Stimulated activated CD8-positive, alpha-beta memory T cell treated with anti-CD3 and anti-CD28 coated beads, Interleukin-15, amount 100 ng/mL, for 48 hours (primary cell): ENCODE results near the gene NANOS3.
"Not testable (repeated sequence)": the region's sequence is repeated elsewhere in the genome, so short reads cannot be mapped to it uniquely, and the experiment has no call there.

Source experiments
- DNase-seq, 2 donors: peaks; one replicate each; pipeline ENCODE4 v3.0.0-alpha.2; 2020; ENCODE audit warnings: low read depth in 2 of 2

Gene NANOS3

DNA sequence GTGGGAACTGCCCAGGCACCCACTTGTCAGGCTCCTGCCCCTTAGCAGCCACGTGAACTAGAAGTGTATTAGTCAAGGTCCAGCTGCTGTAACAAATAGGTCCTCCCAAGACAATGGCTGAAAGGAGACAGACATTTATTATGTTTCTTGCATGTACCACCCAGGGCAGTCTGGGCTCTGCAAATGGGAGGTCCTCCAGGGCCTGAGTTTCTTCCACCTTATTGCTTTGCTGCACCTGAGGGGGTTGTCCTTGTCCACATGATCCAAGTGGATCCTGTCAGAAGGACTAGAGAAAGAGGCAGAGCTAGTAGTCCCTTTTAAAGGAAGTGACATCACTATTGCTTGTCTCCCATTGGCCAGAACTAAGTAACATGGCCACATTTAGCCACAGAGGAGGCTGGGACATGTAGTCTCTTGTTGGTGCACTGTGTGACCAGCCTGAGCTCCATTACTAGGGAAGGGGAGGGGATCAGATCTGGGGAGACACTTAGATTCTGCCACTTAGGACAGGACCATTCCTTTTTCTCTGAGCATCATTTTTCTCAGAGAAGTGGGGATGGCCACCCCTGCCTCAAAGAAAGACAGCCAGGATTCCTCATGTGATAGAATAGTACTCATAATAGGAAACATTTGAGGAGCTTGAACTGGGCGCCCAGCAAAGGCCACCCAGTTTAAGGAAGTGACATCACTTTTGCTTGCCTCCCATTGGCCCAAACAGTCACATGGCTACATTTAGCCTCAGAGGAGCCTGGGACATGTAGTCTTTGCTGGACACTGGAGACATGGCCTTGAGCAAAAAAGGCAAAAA, 44.2 kb downstream of the NANOS3 start:
- peak in 1 of 2 donors; percentile 14 for DNase-seq

DNA sequence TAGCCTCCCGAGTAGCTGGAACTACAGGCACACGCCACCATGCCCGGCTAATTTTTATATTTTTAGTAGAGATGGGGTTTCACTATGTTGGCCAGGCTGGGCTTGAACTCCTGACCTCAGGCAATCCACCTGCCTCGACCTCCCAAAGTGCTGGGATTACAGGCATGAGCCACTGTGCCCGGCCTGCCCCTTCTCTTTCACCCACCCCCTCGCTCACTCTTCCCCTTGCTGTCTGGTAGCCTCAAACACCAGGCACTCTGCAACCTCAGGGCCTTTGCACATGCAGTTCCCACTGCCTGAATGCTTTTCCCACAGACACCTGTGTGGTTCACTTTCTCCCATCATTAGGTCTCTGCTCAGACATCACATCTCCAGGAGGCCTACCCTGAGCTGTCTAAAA, 45.2 kb downstream of the NANOS3 start:
- not testable (repeated sequence) for DNase-seq

GRCh38 chr19:13923194-13923987, 46.5 kb downstream of the NANOS3 start:
- no peak for DNase-seq

GRCh38 chr19:13926010-13926409, 49.1 kb downstream of the NANOS3 start:
- DNase-seq = no peak

GRCh38 chr19:13926715-13927114, 49.8 kb downstream of the NANOS3 start:
- no peak for DNase-seq

DNA sequence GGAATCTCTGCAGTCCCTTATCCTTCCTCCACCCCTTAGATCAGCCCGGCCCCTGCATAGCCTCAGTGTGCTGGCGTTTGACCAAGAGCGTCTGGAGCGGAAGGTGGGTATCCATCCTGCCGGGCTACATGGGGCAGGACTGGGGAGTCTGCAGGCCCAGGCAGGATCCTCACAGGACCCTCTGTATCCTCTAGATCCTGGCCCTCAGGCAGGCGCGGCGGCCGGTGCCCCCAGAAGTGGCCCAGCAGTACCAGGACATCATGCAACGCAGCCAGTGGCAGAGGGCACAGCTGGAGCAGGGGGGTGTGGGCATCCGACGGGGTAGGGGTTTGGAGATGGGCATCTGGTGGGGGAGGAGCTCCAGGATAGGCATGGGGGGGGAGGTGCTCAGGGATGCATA, 52.4 kb downstream of the NANOS3 start:
- no peak for DNase-seq

DNA sequence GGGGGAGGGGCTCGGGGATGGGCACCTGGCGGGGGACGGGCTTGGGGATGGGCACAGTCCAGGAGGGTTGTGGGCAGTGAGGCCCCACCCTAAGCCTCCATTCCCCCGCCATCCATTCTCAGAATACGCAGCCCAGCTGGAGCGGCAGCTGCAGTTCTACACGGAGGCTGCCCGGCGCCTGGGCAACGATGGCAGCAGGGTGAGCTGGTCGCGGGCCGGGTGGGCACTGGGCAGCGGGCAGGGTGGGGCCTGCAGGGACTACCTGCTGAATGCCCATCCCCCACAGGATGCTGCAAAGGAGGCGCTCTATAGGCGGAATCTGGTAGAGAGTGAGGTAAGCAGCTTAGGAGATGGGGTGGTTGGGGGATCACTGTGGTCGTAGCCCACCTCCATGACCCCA, 53.0 kb downstream of the NANOS3 start:
- DNase-seq = no peak
